Right ventricle myocardium superior (tissue), 1 donor: ENCODE measurements around the gene GTF2I. TPM values are rescaled to one million over a fixed set of nuclear protein-coding genes. Genes with fewer than 3 reads are reported as not detected.
A peak's percentile ranks its signal among the peaks of the same experiment; 100 is the strongest.
"Not testable (repeated sequence)": the region's sequence is repeated elsewhere in the genome, so short reads cannot be mapped to it uniquely, and the experiment has no call there.

Experiments used
- ATAC-seq: fragments of 200-7000 bp; cut with Tn5 transposase; one replicate; pipeline ENCODE4 v1.9.1; 2020; ENCODE audit warnings: mild to moderate bottlenecking; ENCODE audit not compliant: poor library complexity
- DNase-seq: peaks from one replicate; pipeline ENCODE4 v3.0.0-alpha.2; 2020
- intact Hi-C: fragments of 100-400 bp; cut with DNase I; formaldehyde crosslinking; loops from one replicate; pipeline ENCODE4 v1.11.2; 2022
- total RNA-seq: library from RNA; stranded (reverse); fragmentation: NEBNext Ultra II Directional; extraction: Animal tissue kit (Norgen Biotek cat#: 25700); gene quantifications from one replicate; pipeline ENCODE4 v1.2.1, GENCODE V29; 2021
- donor health status: DM: no; HTN: yes; CAD: no; lungs with severe emphysema.

GTF2I gene
- total RNA-seq, 1 donor from 2014 or later: 117 TPM

DNA sequence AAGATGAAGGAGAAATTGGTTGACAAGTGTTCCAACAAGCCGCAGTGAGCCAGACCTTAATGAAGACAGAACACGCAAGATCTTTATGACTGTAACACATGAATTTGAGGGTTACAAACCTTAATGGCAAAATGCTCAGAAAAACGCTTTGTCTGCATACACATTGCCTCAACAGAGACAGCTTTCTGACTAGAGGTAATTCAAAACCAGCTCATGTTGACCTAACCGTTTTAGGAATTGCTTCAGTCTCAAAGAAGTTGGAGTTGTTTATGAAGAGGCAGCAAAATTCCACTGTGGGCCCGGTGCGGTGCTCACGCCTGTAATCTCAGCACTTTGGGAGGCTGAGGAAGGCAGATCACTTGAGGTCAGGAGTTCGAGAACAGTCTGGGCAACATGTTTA, 2.2 kb upstream of the GTF2I start:
- ATAC-seq (no peak), DNase-seq (no peak)
- intact Hi-C loops: no loop called here

DNA sequence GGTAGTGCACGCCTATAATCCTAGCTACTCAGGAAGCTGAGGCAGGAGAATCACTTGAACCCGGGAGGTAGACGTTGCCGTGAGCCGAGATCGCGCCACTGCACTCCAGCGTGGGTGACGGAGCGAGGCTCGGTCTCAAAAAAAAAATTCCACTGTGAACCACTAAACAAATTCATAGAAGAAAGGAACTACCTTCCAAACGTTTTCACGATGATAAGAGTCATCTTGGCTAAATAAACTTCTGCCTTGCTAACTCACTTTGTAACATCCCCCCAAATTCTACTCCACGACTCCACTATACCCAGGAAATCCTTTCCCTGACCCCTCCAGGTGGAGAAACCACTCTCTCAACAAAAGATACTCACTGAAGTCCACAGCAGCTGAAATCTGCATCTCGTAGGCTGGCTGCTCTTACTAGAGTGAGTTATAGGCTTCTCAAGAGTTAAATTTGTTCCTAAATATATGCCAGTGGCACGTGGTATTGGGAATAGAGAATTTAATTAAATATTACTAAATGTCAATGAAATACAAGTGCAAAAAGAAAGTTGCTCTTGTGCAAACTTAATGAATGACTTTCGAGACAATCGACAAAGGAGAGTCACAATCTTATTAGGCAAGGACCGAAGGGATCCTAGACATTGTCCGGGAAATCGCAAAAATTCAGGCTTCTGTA, 1.6 kb upstream of the GTF2I start:
- intact Hi-C loops: no loop called here

DNA sequence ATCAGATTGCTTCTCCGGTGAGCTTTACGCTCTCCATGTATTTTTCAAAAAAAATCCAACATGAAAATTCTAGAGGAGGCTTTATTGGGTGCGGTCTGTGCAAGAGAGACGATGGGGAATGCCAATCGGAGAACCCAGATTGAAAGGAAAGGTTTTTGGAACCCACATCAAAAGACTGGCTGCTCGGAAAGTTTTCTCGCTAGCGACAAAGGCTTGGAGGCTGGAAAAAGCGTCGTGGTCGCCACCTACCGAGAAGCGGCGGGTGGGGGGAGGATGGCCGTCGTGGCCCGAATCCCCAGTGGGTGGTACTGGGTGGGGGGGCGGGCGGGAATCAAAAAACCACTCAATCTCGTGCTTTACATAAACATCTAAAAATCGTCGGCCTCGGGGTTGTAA, 1.1 kb upstream of the GTF2I start:
- intact Hi-C loops: no loop called here
- DNase-seq (peak; percentile 71), ATAC-seq (peak; percentile 42)

More for the DNA sequence above, 1.6 kb upstream of the GTF2I start:
- DNase-seq: no peak
- no peak for ATAC-seq

DNA sequence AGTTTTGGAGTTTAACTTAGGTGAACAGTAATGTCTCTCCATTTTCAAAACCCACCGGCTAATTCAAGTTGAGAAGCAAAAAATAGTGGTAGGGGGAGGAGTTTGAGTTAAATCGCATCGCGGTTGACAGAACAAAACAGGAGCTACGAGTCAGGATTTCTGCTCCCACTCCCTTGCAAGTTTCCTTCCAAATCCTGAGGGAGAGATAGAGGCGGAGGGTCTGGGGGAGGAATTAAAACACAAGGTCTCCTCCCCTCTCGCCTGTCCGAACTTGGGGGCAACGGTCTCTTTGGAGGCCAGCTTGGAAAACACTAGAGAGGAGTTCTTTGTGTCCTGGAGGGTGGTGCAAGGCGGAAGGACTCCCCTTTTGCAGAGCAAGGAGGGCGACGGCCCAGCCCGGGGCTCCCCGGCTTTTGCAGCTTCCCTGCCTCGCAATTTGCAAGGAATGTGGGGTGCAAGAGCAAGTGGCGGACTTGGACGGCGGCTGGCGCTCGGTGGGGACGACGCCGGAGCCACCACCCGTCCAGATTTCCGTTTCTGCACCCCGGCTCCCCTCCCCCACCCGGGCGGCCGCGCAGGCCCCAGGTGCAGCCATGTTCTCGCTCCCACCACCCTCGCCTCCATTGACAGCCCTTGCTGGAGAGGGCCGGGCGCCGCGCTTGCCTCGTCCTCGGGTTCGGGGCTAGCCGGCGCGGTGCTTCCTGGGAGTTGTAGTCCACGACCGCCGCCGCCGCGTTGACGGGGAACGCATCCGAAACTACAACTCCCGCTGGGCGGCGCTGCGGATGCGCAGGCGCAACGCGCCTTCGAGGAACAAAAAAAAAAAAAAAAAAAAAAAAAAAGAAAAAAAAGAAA, 454 bp upstream of the GTF2I start:
- DNase-seq (peak; percentile 100), ATAC-seq (peak; percentile 94)
- intact Hi-C loops: no loop called here

DNA sequence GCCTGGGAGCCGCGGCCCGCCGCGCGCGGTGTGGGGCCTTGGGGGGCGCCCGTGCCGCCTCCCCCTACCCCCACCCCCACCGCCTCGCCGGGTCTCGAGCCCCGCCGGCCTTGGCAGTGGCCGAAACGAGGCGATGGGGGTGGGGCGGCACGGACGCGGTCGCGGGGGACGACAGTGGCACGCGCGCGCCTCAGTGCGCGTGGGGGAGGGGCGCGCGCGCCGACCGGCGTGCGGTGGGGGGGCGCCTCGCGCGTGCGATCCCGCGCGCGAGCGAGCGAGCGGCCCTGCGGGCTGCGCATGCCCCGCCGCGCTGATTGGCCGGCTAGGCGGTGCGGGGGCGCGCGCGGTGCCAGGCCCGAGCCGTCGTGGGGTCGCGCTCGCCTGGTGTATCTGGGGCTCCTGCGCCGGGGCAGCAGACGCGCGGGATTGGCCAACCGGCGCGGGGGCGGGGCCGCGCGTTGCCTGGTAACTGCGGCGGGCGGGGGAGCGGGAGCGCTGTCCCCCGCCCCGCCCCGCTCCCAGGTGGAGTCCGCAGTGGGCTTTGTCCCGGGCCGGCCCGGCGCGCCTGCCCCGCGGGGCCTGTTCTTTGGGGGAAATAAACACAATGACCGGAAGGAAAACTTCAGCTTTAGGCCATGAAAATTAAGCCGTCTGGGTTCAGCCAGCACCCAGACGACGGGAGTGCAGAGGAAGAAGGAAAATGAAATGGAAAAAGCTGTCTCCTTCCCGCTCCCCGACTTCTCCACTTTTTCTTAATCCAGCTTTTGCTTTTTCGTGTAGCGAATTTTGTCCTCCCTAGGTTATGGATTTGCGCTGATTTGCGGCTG, 873 bp downstream of the GTF2I start:
- peak; percentile 94 for DNase-seq
- peak; percentile 78 for ATAC-seq
- intact Hi-C loops: no loop called here

DNA sequence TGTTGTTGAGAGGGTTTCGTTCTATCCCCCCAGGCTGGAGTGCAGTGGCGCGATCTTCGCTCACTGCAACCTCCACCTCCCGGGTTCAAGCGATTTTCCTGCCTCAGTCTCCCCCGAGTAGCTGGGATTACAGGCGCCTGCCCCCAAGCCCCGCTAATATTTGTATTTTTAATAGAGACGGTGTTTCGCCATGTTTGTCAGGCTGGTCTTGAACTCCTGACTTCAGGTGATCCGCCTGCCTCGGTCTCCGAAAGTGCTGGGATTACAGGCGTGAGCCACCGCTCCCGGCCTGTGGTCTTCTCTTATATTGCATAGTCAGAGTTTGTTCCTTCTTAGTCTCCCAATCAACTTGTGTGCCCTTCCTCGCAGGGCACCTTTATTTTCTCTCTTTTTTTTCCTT, 2.7 kb downstream of the GTF2I start:
- DNase-seq, intact Hi-C loops, ATAC-seq: not testable (repeated sequence)

DNA sequence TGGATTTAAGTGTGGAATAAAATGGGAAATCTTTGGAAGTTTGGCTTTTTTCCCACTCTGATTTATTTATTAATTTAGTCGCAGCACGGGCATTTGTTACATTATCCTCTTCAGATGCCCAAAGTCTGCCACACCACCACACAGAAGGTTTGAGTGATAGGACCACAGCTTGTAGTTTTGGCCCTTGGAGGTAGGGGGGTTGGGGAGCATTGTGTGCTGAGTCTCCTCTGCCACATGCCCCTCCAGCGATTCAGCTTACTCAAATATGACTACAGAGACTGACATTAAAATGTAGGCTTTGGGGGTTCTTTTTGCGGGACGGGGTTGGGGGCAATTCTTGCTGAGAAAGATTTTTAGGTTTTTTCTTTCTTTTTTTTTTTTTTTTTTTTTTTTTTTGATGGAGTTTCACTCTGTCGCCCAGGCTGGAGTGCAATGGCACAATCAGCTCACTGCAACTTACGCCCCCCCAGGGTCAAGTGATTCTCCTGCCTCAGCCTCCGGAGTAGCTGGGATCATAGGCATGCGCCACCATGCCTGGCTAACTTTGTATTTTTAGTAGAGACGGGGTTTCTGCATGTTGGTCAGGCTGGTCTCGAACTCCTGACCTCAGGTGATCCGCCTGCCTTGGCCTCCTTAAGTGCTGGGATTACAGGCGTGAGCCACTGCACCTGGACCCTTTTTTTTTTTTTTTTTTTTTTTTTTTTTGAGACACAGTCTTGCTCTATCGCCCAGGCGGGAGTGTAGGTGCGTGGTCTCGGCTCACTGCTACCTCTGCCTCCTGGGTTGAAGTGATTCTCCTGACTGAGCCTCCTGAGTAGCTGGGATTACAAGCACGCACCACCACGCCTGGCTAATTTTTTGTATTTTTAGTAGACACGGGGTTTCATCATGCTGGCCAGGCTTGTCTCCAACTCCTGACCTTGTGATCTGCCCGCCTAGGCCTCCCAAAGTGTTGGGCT, 4.6 kb downstream of the GTF2I start:
- ATAC-seq, DNase-seq, intact Hi-C loops: not testable (repeated sequence)

DNA sequence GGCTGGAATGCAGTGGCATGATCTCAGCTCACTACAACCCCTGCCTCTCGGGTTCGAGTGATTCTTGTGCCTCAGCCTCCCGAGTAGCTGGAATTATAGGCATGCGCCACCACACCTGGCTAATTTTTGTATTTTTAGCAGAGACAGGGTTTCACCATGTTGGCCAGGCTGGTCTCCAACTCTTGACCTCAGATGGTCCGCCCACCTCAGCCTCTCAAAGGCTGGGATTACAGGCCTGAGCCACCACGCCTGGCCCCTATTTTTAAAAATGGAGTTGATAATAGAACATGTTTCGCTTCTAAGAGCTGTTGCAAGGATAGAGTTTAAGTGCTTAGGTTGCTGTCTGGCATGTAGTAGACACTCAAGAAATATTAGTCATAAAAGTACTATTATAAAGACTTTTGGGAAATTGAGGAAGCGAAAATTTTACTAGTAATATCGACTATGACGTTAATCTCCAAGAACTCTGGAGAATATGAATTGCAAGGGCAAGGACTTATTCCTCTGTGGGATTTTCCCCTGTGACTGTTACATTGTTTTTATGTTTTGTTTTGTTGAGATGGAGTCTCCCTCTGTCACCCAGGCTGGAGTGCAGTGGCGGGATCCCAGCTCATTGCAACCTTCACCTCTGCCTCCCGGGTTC, 7.9 kb downstream of the GTF2I start:
- intact Hi-C loops: no loop called here
- DNase-seq (no peak), ATAC-seq (no peak)

DNA sequence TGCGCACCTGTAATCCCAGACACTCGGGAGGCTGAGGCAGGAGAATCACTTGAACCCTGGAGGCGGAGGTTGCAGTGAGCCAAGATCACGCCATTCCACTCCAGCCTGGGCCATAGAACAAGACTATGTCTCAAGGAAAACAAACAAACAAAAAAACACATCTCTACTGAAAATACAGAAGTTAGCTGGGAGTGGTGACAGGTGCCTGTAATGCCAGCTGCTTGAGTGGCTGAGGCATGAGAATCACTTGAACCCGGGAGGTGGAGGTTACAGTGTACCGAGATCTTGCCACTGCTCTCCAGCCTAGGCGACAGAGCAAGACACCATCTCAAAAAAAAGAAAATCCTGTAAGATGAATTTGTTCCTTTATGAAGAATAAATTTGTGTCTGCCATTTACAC, 9.5 kb downstream of the GTF2I start:
- ATAC-seq, intact Hi-C loops, DNase-seq: not testable (repeated sequence)

DNA sequence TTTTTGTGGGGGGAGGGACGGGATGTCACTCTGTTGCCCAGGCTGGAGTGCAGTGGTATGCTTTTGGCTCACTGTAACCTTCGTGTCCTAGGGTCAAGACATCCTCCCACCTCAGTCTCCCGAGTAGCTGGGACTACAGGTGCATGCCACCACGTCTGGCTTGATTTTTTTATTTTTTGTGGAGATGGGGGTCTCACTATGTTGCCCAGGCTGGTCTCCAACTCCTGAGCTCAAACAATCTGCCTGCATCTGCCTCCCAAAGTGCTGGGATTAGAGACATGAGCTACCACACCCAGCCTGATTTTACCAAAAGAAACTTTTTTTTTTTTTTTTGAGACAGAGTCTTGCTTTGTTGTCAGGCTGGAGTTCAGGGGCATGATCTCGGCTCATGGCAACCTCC, 10.0 kb downstream of the GTF2I start:
- ATAC-seq, intact Hi-C loops, DNase-seq: not testable (repeated sequence)

DNA sequence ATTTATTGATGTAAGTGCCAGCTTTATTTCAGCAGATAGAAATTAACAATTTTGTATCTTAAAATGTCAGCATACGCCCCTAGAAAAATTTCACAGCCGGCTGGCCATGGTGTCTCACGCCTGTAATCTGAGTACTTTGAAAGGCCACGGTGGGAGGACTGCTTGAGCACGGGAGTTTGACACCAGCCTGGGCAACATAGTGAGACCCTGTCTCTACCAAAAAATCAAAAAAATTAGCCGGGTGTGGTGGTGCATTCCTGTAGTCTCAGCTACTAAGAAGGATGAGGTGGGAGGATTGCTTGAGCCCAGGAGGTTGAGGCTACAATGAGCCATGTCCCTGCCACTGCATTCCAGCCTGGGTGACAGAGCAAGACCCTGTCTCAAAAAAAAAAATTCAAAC, 14.1 kb downstream of the GTF2I start:
- DNase-seq (no peak), ATAC-seq (no peak)
- intact Hi-C loops: no loop called here

DNA sequence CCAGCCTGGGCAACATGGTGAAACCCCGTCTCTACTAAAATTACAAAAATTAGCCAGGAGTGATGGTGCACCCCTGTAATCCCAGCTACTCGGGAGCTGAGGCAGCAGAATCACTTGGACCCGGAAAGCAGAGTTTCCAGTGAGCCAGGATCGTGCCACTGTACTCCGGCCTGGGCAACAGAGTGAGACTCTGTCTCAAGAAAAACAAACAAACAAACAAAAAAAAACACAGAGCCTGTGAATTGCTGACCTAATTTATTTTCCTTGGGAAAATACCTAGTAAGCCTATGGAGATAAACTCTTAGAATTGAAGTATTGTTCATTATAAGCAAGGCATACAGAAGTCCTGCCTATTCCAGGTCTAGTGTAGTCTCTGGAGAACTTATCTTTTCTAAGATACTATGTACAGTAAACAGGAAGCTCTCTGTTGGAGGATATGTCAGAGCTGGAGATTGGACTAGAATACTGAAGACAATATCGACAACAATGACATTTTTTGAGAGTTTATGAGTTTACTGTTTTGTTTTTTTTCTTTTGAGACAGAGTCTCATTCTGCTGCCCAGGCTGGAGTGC, 14.9 kb downstream of the GTF2I start:
- DNase-seq (no peak), ATAC-seq (peak; percentile 53)
- intact Hi-C loops: no loop called here

DNA sequence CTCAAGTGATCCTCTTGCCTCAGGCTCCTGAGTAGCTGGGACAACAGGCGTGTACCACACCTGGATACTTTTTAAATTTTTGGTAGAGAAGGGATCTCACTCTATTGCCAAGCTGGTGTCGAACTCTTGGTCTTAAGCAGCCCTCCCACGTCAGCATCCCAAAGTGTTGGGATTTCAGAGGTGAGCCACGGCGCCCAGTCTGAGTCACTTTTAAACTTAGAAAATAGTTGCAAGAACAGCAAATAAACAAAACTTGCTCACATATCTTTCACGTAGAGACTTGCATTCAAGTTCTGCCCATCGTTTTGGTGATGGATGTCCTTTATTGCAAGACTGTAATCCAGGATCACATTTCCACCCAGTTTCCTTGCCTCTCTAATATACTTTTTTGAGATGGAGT, 16.6 kb downstream of the GTF2I start:
- intact Hi-C loops: no loop called here
- DNase-seq: no peak
- no peak for ATAC-seq

DNA sequence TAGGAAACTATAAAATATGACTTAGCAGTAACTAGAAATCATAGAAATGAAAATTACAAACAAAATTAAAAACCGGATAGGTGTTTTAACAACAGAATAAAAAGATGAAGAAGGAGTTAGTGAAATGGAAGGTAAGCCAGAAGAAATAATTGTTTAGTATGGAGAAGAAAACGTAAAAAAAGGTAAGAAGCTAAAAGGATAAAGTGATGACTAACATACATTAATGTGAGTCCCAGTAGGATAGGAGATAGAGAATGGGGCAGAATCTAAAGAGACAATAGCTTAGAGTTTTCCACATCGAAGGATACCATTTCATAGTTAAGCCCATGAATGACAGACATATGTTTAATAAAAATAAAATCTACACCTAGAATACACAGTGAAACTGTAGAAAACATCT, 25.3 kb downstream of the GTF2I start:
- DNase-seq (no peak), ATAC-seq (no peak)
- intact Hi-C loops: no loop called here

DNA sequence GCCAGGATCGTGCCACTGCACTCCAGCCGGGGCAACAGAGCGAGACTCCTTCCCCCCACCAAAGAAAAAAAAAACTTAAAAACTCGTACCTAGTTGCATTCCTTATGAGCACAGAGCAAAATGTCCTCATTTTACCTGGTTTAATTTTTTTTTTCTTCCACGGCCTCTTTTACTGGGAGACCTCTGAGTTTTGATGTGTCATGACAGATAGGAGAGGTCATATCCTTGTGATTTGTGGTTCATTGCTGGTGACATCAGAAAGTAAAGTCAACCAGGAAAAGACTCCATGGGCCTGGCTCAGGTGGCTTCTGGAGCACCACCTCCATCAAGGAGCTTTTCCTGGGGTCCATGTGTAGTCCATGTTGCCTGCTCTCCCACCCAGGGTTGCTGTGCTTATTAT, 26.3 kb downstream of the GTF2I start:
- intact Hi-C loops: no loop called here
- DNase-seq: no peak
- no peak for ATAC-seq

DNA sequence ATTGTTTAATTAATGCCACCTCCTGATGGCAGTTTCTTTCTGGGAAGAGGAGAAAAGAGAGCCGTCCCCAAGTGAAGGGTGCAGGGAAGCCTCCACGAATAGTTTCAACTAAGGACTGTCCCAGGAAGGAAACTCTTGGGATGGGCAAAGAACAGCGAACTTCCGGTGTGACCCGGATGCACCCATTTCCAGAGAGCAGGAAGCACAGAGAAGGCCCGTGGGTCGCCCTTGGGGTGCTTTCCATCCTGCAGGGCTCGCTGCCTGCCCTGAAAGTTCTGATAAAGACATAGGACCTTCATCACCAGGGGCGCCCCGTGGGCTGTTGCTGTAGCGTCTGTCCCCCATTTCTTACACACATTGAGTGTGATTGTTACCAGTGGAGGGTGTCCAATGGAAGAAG, 27.0 kb downstream of the GTF2I start:
- DNase-seq (no peak), ATAC-seq (no peak)
- intact Hi-C loops: no loop called here

DNA sequence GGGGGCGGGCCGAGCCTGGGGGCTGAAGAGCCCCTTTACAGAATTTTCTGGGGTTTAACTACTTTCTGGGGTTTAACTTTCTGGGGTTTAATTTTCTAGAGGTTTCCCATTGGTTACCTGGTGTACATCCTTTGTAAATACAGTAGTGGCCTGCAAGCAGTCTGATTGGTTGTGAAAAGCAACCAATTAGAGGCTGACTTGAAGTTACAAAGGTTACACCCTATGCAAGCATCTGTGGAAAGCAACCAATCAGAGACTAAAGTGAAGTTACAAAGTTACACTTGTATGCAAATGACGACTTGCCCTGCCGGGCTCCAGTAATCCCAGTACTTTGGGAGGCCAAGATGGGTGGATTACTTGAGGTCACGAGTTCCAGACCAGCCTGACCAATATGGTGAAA, 27.4 kb downstream of the GTF2I start:
- DNase-seq: no peak
- no peak for ATAC-seq
- intact Hi-C loops: no loop called here
